ENCODE results near the gene GRK3.
A peak's percentile ranks its signal among the peaks of the same experiment; 100 is the strongest.
"Not testable (repeated sequence)": the region's sequence is repeated elsewhere in the genome, so short reads cannot be mapped to it uniquely, and the experiment has no call there.

The GRK3 gene

DNA sequence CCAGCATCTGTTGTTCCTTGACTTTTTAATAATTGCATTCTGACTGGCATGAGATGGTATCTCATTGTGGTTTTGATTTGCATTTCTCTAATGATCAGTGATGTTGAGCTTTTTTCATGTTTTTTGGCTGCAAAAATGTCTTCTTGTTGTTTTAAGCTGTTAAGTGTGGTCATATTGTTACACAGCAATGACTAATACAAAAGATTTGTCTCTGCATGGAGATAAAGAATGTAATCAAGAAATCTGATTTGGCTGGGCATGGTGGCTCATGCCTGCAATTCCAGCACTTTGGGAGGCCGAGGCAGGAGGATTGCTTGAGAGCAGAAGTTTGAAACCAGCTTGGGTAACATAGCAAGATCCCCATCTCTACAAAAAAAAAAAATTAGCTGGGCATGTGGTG is 12.1 kb upstream of the GRK3 start:
- DNase-seq: not testable (repeated sequence)

DNA sequence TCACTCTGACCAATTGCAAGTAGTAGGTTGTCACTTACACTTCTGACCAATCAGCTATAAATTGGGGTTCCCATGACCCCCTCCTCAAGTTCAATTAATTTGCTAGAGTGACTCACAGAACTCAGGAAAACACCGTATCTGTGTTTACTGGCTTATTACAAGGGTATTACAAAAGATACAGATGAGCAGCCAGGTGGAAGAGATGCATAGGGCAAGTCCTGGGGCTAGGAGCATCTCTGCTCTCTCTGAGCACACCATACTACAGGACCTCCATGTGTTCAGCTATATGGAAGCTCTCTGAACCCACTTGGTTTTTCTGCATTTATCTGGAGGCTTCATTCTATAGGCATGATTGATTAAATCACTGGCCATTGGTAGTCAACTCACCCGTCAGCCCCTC is 11.3 kb upstream of the GRK3 start:
- DNase-seq: no peak

DNA sequence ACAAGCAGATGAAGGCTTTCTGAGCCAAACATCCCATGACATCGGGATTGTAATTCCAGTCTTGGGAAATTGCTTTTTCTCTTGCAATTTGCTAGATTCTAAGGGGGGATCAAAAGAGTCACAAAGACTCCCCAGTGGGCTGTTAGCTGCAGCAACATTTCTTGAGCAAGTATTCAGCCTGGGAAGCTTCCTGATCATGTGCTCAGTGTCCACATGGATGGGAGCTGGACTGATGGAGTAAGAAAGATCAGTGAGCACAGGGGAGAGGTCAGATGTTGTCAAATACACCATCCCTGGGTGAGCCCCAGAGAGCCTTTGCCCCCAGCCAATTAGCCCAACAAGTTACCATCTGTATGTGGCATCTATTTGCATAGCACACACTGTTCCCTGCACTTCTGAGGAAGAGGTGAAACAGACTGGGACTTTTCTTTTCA is 10.2 kb upstream of the GRK3 start:
- DNase-seq: no peak

DNA sequence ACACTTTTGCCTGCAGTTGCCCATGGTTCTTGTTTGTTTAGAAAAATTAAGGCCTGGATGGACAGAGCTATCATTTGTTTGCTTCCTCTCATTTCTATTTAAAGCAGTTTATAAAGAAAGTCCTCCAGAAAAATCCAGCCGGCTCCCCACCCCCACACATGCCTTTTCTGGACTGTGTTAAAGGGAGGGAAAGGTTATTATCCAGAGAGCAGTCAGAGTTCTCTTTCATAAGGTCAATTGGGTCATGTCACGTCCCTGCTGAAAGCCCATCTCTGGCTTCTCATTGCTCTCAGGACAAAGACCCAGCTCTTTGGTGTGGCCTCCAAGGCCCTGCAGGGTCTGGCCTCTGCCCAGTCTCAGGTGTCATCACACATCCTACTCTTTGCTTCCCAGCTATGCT is 9.8 kb upstream of the GRK3 start:
- DNase-seq: no peak

DNA sequence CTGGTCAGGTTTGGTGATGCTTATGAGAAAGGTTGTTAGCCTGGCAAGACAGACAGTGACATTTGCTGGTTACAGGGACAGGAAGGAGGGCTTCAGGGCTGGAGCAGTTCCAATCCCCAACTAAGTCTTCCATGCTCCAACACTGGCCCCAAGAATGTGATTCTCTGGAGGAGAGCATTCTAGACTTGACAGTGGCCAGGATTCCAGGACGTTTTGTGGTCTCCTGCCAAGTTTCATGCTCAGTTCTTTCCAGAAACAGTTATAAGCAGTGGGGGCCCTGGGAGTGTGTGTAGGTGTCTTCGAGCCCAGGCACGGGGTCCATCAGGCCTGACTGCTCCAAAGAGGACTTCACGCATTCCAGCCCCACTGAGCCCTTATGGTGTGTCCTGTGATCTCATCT is 8.9 kb upstream of the GRK3 start:
- no peak for DNase-seq

DNA sequence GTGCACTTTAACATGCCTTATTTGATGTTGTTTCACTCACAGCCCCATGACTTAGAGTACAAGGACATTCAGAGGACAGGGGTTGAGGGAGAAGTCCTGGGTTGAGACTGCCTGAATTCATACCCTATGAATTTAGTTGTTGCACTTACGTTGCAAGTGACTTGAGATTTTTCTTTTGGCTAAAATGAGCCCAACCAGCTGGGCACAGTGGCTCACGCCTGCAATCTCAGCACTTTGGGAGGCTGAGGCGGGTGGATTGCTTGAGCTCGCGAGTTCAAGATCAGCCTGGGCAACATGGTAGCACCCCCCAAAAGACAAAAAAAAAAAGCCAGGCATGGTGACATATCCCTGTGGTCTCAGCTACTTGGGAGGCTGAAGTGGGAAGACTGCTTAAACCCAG is 7.3 kb upstream of the GRK3 start:
- no peak for DNase-seq

DNA sequence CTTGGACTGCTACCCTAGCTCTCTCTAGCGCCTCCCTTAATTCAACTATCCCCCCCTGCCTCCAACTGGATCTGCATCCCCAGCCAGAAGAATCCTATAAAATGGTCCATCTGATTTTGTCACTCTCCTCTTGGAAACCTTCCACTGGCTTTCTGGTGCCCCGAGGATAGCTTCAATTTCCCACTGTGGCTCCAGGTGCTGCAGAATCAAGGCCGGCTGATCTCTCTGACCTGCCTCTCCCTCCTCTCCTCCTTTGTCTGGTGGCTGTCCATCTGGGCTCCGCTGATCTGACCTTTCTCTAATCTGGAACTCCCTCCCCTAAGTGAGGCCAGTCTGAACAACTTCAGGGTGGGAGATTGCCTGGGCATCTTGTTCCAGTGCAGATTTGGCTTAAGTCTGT is 6.1 kb upstream of the GRK3 start:
- no peak for DNase-seq

DNA sequence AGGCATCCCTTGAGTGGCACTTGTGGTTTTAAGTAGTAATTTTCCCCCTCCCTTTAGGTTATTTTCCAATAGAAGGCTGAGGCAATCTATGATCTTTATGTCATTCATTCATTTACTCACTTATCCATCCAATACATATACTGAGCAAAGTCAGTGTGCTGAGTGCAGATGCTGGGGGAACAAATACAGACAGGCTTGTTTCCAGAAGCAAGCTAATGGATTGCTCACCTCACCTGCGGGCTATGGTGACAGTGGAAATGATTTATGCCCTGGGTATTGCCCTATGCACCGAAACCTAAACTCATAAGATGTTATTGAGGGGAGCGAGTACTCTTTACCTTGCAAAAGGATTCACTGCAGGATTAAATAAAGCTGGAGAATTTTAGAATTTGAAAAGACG is 4.6 kb upstream of the GRK3 start:
- DNase-seq: not testable (repeated sequence)

DNA sequence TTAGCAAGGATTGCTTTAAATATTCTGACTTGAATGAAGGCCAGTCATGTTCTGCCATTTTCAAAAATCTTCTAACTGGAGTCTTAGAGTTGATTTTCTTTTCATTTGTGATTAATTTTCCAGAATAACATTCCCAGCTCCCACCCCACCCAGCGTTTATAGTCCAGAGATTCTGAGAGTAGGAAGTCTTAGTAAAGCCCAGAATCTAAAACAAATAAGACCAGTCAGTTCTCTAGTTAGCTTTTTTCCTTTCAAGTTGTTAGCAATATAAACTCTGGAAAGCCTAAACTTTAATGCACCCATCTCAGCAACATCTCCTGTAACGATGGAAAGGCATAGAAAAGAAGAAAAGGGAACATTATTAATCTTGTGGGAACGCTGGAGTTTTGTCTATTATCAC is 3.3 kb upstream of the GRK3 start:
- DNase-seq: not testable (repeated sequence)

DNA sequence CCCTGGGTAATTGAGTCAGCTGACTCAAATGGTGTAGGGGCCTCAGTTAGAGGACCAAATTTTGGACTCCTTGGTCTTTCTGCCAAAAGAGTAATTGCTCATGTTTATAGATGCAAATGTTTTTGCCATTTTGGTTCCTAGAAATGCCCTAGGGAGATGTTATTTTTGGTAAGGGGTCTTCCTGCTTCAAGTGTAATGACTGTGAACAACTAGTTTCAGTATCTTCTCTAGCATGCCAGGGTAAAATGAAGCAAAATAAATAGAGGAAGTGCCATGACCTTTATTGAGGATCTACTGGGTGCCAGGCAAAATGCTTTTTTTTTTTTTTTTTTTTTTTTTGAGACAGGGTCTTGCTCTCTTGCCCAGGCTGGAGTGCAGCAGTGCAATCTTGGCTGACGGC is 2.5 kb upstream of the GRK3 start:
- DNase-seq: not testable (repeated sequence)

DNA sequence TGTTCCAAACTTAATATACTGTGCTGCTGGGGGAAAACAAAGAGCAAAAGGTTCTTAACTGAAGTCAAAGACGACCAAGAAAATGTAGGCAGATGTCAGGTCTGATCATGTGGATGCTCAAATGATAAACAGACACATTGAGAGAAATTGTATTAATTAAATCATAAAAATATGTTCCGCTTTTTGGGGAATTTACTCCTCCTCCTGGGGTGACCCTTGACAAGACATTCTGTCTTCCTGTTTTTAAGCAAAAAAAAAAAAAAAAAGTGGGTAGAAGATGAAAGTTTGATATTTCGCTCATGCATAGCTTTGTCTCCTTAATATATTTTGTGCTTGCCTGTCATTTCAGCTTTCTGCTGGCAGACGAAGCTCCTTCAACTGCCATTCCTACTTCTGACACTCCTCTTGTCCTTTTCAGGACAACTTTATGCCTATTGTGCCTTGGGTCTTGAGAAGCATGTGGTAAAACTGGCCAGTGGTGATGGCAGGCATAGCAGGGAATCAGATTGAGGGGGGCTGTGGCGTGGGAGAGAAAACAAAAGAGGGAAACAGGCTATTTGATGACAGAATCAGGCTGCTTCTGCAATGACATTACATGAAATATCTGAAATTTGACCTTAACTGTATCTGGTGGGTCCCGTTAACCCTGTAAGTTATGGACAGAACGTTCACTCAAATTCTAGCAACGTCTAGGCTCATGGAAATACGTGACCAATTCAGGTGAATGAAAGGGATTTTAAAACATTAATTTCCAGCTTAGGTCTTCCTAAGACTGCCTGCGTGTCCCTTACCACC is 1.3 kb upstream of the GRK3 start:
- not testable (repeated sequence) for DNase-seq

DNA sequence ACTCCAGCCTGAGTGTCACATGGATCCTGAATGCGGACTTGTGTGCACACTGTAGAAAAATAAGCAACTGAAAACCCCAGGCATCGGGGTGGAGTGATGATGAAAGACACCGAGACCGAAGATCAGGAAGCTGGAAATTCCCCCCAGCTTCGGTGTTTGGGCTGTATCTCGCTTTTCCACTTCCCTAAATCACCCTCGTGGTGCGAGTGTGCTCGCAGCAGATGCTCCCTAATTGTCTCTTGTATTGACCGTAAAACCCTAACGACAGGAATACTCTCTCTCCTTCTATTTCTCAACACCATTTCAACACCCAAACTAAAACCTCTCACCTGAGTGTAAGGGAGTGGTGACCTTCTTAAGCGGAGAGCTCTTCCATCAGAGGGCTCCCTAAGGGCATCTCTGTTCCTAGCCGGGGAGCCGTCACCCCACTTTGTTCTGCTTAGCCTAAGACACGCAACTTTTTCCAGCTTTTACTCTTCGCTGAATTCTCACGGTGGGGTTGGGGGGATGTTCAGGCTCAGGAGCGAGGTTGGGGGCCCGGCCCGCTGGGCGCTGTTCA is 635 bp upstream of the GRK3 start:
- peak; percentile 35 for DNase-seq

DNA sequence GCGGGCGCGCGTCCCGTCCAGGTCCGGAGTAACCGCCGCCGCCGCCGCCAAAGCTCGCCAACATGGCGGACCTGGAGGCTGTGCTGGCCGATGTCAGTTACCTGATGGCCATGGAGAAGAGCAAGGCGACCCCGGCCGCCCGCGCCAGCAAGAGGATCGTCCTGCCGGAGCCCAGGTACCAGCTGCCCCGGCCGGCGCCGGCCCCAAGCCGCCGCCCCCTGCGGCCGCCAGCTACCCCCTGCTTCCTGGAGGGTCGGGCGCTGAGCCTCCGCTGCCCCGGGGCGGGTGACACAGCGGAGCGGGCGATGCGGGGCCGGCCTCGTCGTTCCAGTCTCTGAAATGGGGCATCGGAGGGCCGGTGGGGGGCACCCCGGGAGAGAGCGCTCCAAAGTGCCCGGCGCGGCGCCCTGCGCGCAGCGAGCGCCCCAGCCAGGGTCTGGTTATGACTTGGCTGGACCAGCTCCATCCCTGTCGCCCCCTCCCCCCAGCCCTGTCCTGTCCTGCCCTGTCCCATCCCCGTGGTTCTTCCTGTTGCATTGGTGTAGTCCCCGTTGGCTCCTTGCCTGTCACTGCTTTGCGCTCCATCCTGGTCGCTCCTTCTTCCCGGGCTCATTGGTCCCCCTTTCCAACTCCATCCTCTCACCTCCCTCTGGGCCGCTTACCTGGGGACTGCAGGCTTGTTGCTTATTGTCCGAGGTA is 653 bp downstream of the GRK3 start:
- no peak for DNase-seq

DNA sequence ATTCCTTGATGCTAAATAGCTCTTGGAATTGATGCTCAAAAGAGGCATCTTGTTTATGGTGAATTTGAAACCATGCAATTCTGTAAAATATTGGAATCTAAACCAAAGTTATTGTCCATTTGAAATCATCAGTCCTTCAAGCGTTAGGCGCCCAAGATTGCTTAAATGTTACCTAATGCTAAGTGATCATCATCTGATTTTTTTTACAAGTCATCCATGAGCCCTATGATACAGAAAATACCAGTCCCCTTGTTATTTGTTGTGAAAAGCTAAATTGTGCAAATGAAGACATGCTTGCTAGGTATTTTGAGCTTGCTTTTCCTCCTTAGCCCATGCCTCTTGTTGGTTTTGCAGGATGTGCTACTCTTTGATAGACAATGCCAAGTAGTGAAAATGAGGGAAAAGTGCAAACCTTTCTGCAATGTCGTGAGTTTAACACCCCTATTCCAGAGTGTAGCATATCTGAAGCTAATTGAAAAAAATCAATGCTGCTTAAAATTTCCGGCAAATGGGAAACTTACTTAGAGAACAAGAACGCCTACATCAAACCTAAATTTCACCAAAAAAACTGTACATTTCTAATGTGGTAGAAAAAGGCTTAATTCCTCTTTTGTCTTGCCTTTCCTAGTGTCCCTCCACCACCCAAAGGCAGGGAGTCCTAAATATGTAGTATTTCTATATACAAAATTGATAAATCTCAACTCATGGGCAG is 1.9 kb downstream of the GRK3 start:
- no peak for DNase-seq

DNA sequence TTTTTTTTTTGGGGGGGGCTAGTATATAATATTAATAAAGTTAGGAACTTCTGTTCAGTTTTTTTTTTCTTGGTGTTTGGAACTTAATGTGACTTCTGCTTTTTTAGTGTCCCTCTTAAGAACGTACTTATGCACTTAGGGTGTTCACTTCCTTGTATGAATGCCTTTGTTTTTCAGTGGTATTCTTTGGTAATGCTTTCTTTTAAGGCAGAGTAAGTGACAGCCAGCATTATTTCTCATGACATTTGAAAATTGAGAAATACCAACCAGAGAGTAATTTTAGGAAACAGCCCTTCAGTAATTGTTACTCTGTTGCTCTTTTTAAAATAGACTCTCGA is 2.4 kb downstream of the GRK3 start:
- DNase-seq: peak; percentile 21

DNA sequence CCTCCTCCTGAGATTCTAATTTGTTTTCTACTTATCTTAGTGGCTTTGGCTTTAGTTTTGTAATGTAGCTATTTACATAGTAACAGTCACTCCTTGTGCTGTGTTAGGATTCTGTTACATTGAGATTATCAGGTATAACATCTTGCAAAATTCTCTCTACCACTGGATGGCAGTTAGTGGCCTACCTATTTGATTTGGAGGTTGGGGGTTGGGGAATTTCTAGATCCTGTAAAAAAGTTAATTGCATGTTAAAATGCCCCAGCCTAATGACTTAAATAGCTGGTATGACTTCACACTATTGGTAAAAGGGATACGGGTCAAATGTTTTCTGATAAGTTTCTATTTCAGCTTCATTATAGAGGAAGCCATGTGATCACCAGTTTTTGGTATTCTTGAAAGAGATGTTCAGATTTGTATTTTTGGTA is 2.8 kb downstream of the GRK3 start:
- no peak for DNase-seq

DNA sequence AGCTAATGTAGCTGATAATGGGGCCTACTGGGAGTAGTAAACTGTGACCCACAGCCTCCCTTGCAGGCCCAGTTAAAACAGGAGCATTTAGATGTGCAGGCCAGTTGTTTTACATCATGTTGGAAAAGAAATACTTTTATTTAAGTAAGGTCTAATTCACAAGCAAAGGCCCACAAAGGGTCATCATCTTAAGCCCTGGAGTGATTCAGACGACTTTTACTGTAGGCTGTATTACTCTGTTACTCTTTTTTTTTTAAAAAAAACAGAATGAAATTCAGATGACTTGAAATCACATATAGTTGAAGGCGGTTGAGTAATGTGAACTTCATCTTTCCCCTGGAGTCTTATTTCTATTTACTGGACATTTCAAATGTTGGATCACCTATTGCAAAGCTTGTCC is 3.6 kb downstream of the GRK3 start:
- not testable (repeated sequence) for DNase-seq

DNA sequence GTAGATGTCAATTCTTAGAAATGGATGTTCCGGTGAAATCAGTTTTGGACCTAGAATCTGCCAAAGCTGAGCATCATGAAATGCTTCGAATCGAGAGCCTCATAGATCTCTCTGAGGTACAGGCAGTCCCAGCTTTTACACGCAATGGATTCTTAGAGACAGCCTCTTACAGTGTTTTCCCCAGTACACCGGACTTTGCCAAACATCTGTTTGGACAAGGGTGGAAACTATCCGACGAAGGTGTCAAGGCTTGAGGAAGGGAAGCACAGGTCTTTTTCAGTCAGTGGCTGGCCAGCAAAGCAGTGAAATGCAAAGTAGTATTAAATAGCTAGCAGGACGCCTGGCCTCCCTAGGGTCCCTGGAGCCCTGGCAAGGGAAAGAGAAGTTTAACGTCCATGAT is 4.9 kb downstream of the GRK3 start:
- no peak for DNase-seq

DNA sequence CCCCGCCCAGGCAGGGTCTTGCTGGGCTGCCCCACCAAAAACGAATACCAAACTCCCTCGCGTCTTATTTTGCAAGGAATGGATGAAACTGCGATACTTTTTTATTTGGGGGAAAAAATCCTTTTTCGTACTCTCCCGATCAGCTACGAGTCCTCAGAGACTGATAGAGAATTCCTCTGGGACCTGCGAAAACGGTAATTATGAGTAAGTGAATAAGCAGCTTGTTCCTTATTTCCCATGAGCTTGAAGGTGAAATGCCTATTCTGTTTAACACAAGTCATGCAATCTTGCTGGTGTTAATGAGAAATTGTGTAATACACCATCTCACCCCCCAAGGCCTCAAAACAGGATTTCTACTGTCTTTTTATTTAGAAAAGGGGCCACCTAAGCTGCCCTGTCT is 5.5 kb downstream of the GRK3 start:
- no peak for DNase-seq

DNA sequence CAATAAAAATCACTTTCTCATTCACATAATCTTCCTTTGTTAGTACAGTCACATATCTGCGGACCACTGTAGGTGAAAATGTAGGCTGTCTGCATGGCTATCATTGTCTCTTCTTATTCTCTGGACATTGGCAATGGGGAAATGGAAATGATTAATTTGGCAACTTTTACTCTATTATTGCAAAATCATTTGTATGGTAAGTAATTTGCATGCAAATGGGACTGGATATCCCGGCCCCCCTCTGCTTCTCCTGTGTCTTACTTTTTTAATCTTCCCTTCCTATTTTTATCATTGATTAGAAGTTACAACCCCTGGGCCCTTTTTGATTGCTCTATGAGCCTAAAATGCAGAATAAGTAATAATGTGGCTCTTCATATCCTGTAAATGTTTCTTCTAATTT is 6.0 kb downstream of the GRK3 start:
- DNase-seq: no peak

DNA sequence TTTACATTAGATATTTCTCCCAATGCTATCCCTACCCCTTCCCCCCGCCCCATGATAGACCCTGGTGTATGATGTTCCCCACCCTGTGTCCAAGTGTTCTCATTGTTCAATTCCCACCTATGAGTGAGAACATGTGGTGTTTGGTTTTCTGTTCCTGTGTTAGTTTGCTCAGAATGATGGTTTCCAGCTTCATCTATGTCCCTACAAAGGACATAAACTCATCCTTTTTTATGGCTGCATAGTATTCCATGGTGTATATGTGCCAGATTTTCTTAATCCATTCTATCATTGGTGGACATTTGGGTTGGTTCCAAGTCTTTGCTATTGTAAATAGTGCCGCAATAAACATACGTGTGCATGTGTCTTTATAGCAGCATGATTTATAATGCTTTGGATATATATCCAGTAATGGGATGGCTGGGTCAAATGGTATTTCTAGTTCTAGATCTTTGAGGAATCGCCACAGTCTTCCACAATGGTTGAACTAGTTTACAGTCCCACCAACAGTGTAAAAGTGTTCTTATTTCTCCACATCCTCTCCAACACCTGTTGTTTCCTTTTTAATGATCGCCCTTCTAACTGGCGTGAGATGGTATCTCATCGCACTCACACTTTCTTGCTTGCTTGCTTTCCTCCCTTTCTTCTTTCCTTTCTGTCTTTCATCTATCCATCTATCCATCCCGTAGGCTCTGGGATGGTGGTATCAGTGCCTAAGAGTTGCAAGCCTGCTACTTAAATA is 7.7 kb downstream of the GRK3 start:
- DNase-seq: not testable (repeated sequence)

DNA sequence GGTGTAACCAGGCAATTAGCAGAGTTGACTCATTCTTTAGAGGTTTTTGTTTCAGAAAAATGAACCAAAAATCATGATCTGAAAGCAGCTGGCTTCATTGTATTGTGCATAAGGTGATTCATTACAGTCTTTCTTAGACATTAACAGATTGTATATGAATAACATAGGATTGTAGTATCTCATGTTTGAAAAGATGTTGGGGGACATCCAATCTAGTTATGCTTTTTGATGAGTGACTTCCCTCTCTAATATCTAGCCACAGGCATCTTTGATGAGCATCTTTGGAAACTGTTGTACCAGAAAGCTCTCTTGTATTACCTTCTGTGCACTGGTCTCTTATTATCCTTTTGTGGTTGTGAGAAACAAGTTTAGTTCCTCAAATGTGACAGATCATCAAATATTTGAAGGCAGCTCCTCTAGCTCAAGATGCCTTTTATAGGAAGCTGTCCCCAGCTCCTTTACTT is 8.3 kb downstream of the GRK3 start:
- DNase-seq: no peak

DNA sequence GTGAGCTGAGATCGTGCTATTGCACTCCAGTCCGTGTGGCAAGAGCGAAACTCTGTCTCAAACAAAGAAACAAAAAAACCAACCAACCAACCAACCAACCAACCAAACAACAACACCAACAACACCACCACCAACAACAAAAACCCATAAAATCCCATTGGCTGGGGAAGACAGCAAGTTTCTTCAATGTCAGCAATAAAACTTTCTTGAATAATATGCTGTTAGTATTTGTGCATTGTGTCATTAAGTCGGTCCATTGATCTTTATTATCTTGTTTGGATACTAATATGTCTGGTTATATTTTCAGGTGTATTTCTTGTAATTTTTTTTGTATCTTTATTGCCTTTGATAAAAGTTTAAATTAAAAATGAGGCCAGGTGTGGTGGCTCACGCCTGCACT is 9.4 kb downstream of the GRK3 start:
- no peak for DNase-seq

Measured in CD4-positive, alpha-beta T cell treated with Interleukin-21 for 1 hour (primary cell).